Activated CD4-positive, alpha-beta T cell treated with anti-CD3 and anti-CD28 coated beads, Interleukin-2, amount 10 ng/mL, durations not matched to agents 24 days and 14 days (primary cell): ENCODE measurements around the gene APOB. TPM values are rescaled to one million over a fixed set of nuclear protein-coding genes. Genes with fewer than 3 reads are reported as not detected.
A peak's percentile ranks its signal among the peaks of the same experiment; 100 is the strongest.

Source experiments
- DNase-seq: peaks from one replicate; pipeline ENCODE4 v3.0.0; 2022
- H3K27ac Mint-ChIP-seq: one replicate; pipeline ENCODE4 v1.8.0; 2022; ENCODE audit warnings: mild to moderate bottlenecking, mixed read lengths
- H3K27me3 Mint-ChIP-seq: one replicate; pipeline ENCODE4 v1.8.0; 2022; ENCODE audit warnings: mixed read lengths
- H3K36me3 Mint-ChIP-seq: one replicate; pipeline ENCODE4 v1.8.0; 2022; ENCODE audit warnings: low read depth, mild to moderate bottlenecking, mixed read lengths
- H3K4me1 Mint-ChIP-seq: one replicate; pipeline ENCODE4 v1.8.0; 2021; ENCODE audit warnings: mixed read lengths
- H3K4me3 Mint-ChIP-seq: one replicate; pipeline ENCODE4 v1.8.0; 2022; ENCODE audit warnings: mild to moderate bottlenecking, moderate library complexity, mixed read lengths
- H3K9me3 Mint-ChIP-seq: one replicate; pipeline ENCODE4 v1.8.0; 2021; ENCODE audit warnings: mixed read lengths
- intact Hi-C: fragments of 100-400 bp; cut with micrococcal nuclease; formaldehyde crosslinking; loops from one replicate; pipeline ENCODE4 v1.15.1; 2023
- total RNA-seq: library from RNA; stranded (reverse); gene quantifications from 2 replicates; pipeline ENCODE4 v1.2.3, GENCODE V29; 2022

APOB gene
- total RNA-seq, 1 donor from 2014 or later: not detected

- Mint-ChIP-seq H3K36me3 (no peaks in the 10 kb centered on the region), H3K27me3 (no peaks in the 10 kb centered on the region), H3K4me1 (no peaks in the 10 kb centered on the region), H3K9me3 (no peaks in the 10 kb centered on the region), H3K27ac (no peak overlapping the region), H3K4me3 (no peak overlapping the region)
- intact Hi-C loops: no loop called here
- DNase-seq: no peak
Observed at GRCh38 chr2:21055879-21056790, 12.3 kb upstream of the APOB start.

- H3K27me3 Mint-ChIP-seq: no peaks in the 10 kb centered on the region
- intact Hi-C loops: no loop called here
- H3K4me3 Mint-ChIP-seq: no peak overlapping the region
- no peaks in the 10 kb centered on the region for H3K9me3 Mint-ChIP-seq
- no peak for DNase-seq
- H3K36me3 Mint-ChIP-seq: no peaks in the 10 kb centered on the region
- no peak overlapping the region for H3K27ac Mint-ChIP-seq
- H3K4me1 Mint-ChIP-seq: no peaks in the 10 kb centered on the region
Observed at GRCh38 chr2:21055451-21055850, 11.6 kb upstream of the APOB start.

- Mint-ChIP-seq H3K27ac (no peak overlapping the region), H3K27me3 (no peaks in the 10 kb centered on the region), H3K36me3 (no peaks in the 10 kb centered on the region), H3K9me3 (no peaks in the 10 kb centered on the region), H3K4me3 (no peak overlapping the region), H3K4me1 (no peaks in the 10 kb centered on the region)
- intact Hi-C loops: no loop called here
- no peak for DNase-seq
Observed at GRCh38 chr2:21054011-21054410, 10.1 kb upstream of the APOB start.

GRCh38 chr2:21052044-21052443, 8.2 kb upstream of the APOB start:
- no peaks in the 10 kb centered on the region for H3K36me3 Mint-ChIP-seq
- no peak for DNase-seq
- no peaks in the 10 kb centered on the region for H3K27me3 Mint-ChIP-seq
- intact Hi-C loops: no loop called here
- no peaks in the 10 kb centered on the region for H3K4me1 Mint-ChIP-seq
- no peak overlapping the region for H3K27ac Mint-ChIP-seq
- H3K4me3 Mint-ChIP-seq: no peak overlapping the region
- no peaks in the 10 kb centered on the region for H3K9me3 Mint-ChIP-seq

GRCh38 chr2:21050164-21050563, 6.3 kb upstream of the APOB start:
- Mint-ChIP-seq H3K4me1 (no peaks in the 10 kb centered on the region), H3K9me3 (no peaks in the 10 kb centered on the region), H3K36me3 (no peaks in the 10 kb centered on the region), H3K27ac (no peak overlapping the region), H3K27me3 (no peaks in the 10 kb centered on the region), H3K4me3 (no peak overlapping the region)
- DNase-seq: no peak
- intact Hi-C loops: no loop called here

GRCh38 chr2:21047141-21048009, 3.5 kb upstream of the APOB start:
- intact Hi-C loops: no loop called here
- no peaks in the 10 kb centered on the region for H3K9me3 Mint-ChIP-seq
- peaks cover 11% of the 10 kb centered on the region for H3K27me3 Mint-ChIP-seq
- no peak for DNase-seq
- no peak overlapping the region for H3K27ac Mint-ChIP-seq
- no peak overlapping the region for H3K4me3 Mint-ChIP-seq
- peaks cover 4% of the 10 kb centered on the region for H3K4me1 Mint-ChIP-seq
- no peaks in the 10 kb centered on the region for H3K36me3 Mint-ChIP-seq

GRCh38 chr2:21046506-21046905, 2.6 kb upstream of the APOB start:
- no peak for DNase-seq
- H3K4me3 Mint-ChIP-seq: no peak overlapping the region
- intact Hi-C loops: no loop called here
- H3K27ac Mint-ChIP-seq: no peak overlapping the region
- no peaks in the 10 kb centered on the region for H3K36me3 Mint-ChIP-seq
- H3K4me1 Mint-ChIP-seq: peaks cover 4% of the 10 kb centered on the region
- peaks cover 11% of the 10 kb centered on the region for H3K27me3 Mint-ChIP-seq
- no peaks in the 10 kb centered on the region for H3K9me3 Mint-ChIP-seq

GRCh38 chr2:21044694-21045371, 960 bp upstream of the APOB start:
- intact Hi-C loops: no loop called here
- Mint-ChIP-seq H3K9me3 (no peaks in the 10 kb centered on the region), H3K4me1 (peaks cover 4% of the 10 kb centered on the region), H3K27ac (no peak overlapping the region), H3K4me3 (no peak overlapping the region), H3K27me3 (peaks cover 11% of the 10 kb centered on the region), H3K36me3 (no peaks in the 10 kb centered on the region)
- DNase-seq: no peak

- peaks cover 4% of the 10 kb centered on the region for H3K4me1 Mint-ChIP-seq
- no peak overlapping the region for H3K4me3 Mint-ChIP-seq
- H3K9me3 Mint-ChIP-seq: no peaks in the 10 kb centered on the region
- DNase-seq: peak; percentile 83
- H3K27me3 Mint-ChIP-seq: peaks cover 11% of the 10 kb centered on the region
- intact Hi-C loops: loop anchor here (1.0 kb wide), 2 partner anchors 75 to 274 kb away; no protein-coding TSS in a partner anchor
- H3K27ac Mint-ChIP-seq: no peak overlapping the region
- no peaks in the 10 kb centered on the region for H3K36me3 Mint-ChIP-seq
Observed at GRCh38 chr2:21042958-21043743, 722 bp downstream of the APOB start.

GRCh38 chr2:21042708-21042957, 1.2 kb downstream of the APOB start:
- peaks cover 4% of the 10 kb centered on the region for H3K4me1 Mint-ChIP-seq
- no peaks in the 10 kb centered on the region for H3K36me3 Mint-ChIP-seq
- H3K27ac Mint-ChIP-seq: no peak overlapping the region
- DNase-seq: no peak
- H3K4me3 Mint-ChIP-seq: no peak overlapping the region
- no peaks in the 10 kb centered on the region for H3K9me3 Mint-ChIP-seq
- peaks cover 11% of the 10 kb centered on the region for H3K27me3 Mint-ChIP-seq
- intact Hi-C loops: loop anchor here (1.0 kb wide), 1 partner anchor 275 kb away; no protein-coding TSS in a partner anchor

GRCh38 chr2:21041943-21042707, 1.7 kb downstream of the APOB start:
- Mint-ChIP-seq H3K4me1 (peaks cover 4% of the 10 kb centered on the region), H3K9me3 (no peaks in the 10 kb centered on the region), H3K27ac (no peak overlapping the region), H3K27me3 (peaks cover 11% of the 10 kb centered on the region), H3K4me3 (no peak overlapping the region), H3K36me3 (no peaks in the 10 kb centered on the region)
- no peak for DNase-seq
- intact Hi-C loops: loop anchor here (1.0 kb wide), 1 partner anchor 275 kb away; no protein-coding TSS in a partner anchor

GRCh38 chr2:21041462-21041861, 2.4 kb downstream of the APOB start:
- Mint-ChIP-seq H3K4me1 (peaks cover 4% of the 10 kb centered on the region), H3K27ac (no peak overlapping the region), H3K4me3 (no peak overlapping the region), H3K36me3 (no peaks in the 10 kb centered on the region), H3K9me3 (no peaks in the 10 kb centered on the region), H3K27me3 (peaks cover 11% of the 10 kb centered on the region)
- no peak for DNase-seq
- intact Hi-C loops: no loop called here
